ENCODE measurements around the gene RAB6B.

- TF ChIP-seq CTCF (IDR thresholded peaks at IDR 0.05) = no peak
- no peak for TF ChIP-seq POLR2A (IDR thresholded peaks at IDR 0.05)
Observed at GRCh38 chr3:133933097-133934024, 37.7 kb upstream of the RAB6B start.

Data from right lobe of liver (tissue), 4 donors.